Hepatocyte (in vitro differentiated cells): ENCODE data around the gene ROR1. TPM values are rescaled to one million over a fixed set of nuclear protein-coding genes. Genes with fewer than 3 reads are reported as not detected.

ENCODE experiments used
- DNase-seq: peaks from one replicate; pipeline ENCODE4 v3.0.0-alpha.2; 2016; ENCODE audit warnings: low spot score
- H2AFZ ChIP-seq: fragments of 200-600 bp; sonication (generic); 2 replicates; pipeline ENCODE4 v1.6.0; 2016; ENCODE audit warnings: antibody characterized with exemption, mild to moderate bottlenecking
- H3K27ac ChIP-seq: fragments of 200-600 bp; sonication (generic); 2 replicates; pipeline ENCODE4 v1.5.1; 2016; ENCODE audit warnings: mild to moderate bottlenecking
- H3K27me3 ChIP-seq: fragments of 200-600 bp; sonication (generic); 2 replicates; pipeline ENCODE4 v1.6.1; 2016
- H3K36me3 ChIP-seq: fragments of 200-600 bp; sonication (generic); replicated peaks from 2 replicates; pipeline ENCODE4 v1.5.1; 2016; ENCODE audit warnings: low read depth; ENCODE audit not compliant: insufficient read depth
- H3K4me1 ChIP-seq: fragments of 200-600 bp; sonication (generic); 2 replicates; pipeline ENCODE4 v1.5.1; 2016; ENCODE audit warnings: mild to moderate bottlenecking, moderate library complexity; ENCODE audit not compliant: insufficient read depth
- H3K4me2 ChIP-seq: fragments of 200-600 bp; sonication (generic); 2 replicates; pipeline ENCODE4 v1.6.0; 2016
- H3K4me3 ChIP-seq: fragments of 200-600 bp; sonication (generic); 2 replicates; pipeline ENCODE4 v1.5.1; 2016; ENCODE audit warnings: mild to moderate bottlenecking
- H3K79me2 ChIP-seq: fragments of 200-600 bp; sonication (generic); 2 replicates; pipeline ENCODE4 v1.6.0; 2017; ENCODE audit warnings: mild to moderate bottlenecking
- H3K9me2 ChIP-seq: fragments of 200-600 bp; sonication (generic); replicated peaks from 2 replicates; pipeline ENCODE4 v1.6.0; 2017; ENCODE audit warnings: mild to moderate bottlenecking; ENCODE audit not compliant: insufficient read depth
- H3K9me3 ChIP-seq: fragments of 200-600 bp; sonication (generic); 2 replicates; pipeline ENCODE4 v1.5.1; 2016; ENCODE audit warnings: low read depth, mild to moderate bottlenecking
- H4K20me1 ChIP-seq: fragments of 200-600 bp; sonication (generic); 2 replicates; pipeline ENCODE4 v1.6.0; 2016; ENCODE audit warnings: mild to moderate bottlenecking; ENCODE audit not compliant: insufficient read depth, poor library complexity, severe bottlenecking
- EZH2 ChIP-seq: fragments of 200-600 bp; sonication (generic); IDR thresholded peaks from 2 replicates; pipeline ENCODE4 v1.6.1; 2016; ENCODE audit warnings: antibody characterized with exemption, mild to moderate bottlenecking, borderline replicate concordance
- EZH2phosphoT487 ChIP-seq: fragments of 200-600 bp; sonication (generic); IDR thresholded peaks from one replicate; pipeline ENCODE4 v1.6.1; 2018; ENCODE audit warnings: antibody characterized with exemption, mild to moderate bottlenecking, low read depth, moderate library complexity; ENCODE audit not compliant: unreplicated experiment, severe bottlenecking
- WGBS: methylation state at CpG from one replicate; pipeline ENCODE4 v1.1.6; 2016; ENCODE audit warnings: low lambda C conversion rate; ENCODE audit errors: missing lambda C conversion rate; 5-methylcytosine and 5-hydroxymethylcytosine counted together
- polyA plus RNA-seq: library from polyadenylated mRNA; unstranded; fragments of >200 nt; fragmentation: Nextera tagmentation; extraction: Ambion mirVana; gene quantifications from 2 replicates; pipeline ENCODE4 v1.2.1, GENCODE V29; 2016
- total RNA-seq: library from RNA; depleted of rRNA; stranded (reverse); fragments of >200 nt; gene quantifications from 2 replicates; pipeline ENCODE4 v1.2.3, GENCODE V29; 2014
- TF ChIP-seq, protein P1 (sequence below): fragments of 200-600 bp; sonication (generic); IDR thresholded peaks from 2 replicates; pipeline ENCODE4 v1.5.1; 2016; ENCODE audit warnings: antibody characterized with exemption, mild to moderate bottlenecking; ENCODE audit not compliant: poor library complexity

The ROR1 gene
- total and polyA plus RNA-seq, 2 experiments from 2014 or later = 16.4 to 27.7 TPM

DNA sequence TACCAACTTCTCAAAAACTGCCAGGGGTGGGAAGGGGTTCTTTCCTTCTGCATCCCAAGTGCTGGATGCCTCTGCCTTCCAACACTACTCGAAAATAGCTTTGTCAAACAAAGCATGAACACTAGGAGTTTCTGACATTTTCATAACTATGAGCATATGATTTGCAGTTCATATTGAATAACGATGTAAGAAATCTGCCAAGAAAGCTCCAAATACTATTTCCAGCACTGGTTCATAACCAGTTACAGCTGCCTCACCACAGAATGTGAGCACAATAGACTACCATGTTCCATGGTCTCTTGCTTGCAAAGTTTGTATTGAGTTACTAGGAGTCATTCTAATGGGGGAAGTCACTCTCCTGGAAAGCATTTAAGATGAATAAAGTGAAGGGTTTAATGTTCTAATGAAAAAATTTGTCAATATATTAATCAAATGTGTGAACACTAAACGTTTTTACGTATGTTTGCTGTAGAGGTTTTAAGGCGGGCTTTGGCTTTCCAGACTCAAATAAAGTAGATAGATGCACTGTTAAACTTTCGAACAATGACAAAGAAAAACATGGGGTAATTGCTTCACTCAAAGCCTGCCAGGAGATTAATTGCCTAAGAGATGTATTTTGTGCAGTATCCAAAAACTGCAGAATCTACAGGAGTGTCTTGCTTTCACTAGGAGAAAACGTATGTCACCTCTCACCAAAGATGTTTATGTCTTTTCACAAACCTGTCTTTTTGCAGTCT is 351.1 kb downstream of the ROR1 start:
- Histone ChIP-seq H3K79me2 (no peaks in the 10 kb centered on the region), H3K9me2 (no peaks in the 10 kb centered on the region), H3K4me2 (no peak overlapping the region), H2AFZ (no peak overlapping the region), H3K4me3 (no peak overlapping the region), H3K9me3 (no peaks in the 10 kb centered on the region), H3K27me3 (no peaks in the 10 kb centered on the region), H4K20me1 (no peaks in the 10 kb centered on the region), H3K27ac (no peak overlapping the region), H3K36me3 (no peaks in the 10 kb centered on the region), H3K4me1 (no peaks in the 10 kb centered on the region)
- DNase-seq = no peak
- 83% methylated on average over 7 of the region's 7 CpGs for WGBS
- no peak for TF ChIP-seq EZH2
- TF ChIP-seq EZH2phosphoT487 = no peak
- TF ChIP-seq, protein P1, sequence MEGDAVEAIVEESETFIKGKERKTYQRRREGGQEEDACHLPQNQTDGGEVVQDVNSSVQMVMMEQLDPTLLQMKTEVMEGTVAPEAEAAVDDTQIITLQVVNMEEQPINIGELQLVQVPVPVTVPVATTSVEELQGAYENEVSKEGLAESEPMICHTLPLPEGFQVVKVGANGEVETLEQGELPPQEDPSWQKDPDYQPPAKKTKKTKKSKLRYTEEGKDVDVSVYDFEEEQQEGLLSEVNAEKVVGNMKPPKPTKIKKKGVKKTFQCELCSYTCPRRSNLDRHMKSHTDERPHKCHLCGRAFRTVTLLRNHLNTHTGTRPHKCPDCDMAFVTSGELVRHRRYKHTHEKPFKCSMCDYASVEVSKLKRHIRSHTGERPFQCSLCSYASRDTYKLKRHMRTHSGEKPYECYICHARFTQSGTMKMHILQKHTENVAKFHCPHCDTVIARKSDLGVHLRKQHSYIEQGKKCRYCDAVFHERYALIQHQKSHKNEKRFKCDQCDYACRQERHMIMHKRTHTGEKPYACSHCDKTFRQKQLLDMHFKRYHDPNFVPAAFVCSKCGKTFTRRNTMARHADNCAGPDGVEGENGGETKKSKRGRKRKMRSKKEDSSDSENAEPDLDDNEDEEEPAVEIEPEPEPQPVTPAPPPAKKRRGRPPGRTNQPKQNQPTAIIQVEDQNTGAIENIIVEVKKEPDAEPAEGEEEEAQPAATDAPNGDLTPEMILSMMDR = no peak

DNA sequence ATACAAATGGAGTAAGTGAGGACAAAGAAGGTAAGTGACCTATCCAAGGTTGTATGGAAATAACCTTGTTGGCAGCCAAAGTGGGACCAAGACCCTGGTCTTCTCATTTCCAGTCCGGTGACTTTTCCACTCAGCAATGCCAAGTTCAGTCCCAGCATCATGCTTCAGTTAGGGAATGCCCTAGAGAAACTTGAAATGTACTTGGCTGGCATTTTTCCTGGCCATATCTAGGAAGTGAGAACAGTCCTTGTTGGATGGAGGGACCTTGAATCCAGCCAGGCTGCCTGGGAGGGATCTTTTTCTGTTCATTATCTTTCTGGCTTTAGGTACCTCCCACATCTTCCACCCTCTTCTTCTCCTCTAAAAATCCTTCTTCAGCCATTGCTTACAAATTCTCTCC is 352.8 kb downstream of the ROR1 start:
- H2AFZ ChIP-seq = no peak overlapping the region
- H3K9me3 ChIP-seq = no peaks in the 10 kb centered on the region
- H3K79me2 ChIP-seq = no peaks in the 10 kb centered on the region
- H4K20me1 ChIP-seq = no peaks in the 10 kb centered on the region
- no peak for TF ChIP-seq EZH2
- TF ChIP-seq, protein P1 = no peak
- no peak for TF ChIP-seq EZH2phosphoT487
- H3K27me3 ChIP-seq = no peaks in the 10 kb centered on the region
- DNase-seq = no peak
- no peaks in the 10 kb centered on the region for H3K4me1 ChIP-seq
- H3K9me2 ChIP-seq = no peaks in the 10 kb centered on the region
- H3K4me2 ChIP-seq = no peak overlapping the region
- H3K27ac ChIP-seq = no peak overlapping the region
- 97% methylated on average over 1 of the region's 1 CpG for WGBS
- H3K36me3 ChIP-seq = no peaks in the 10 kb centered on the region
- no peak overlapping the region for H3K4me3 ChIP-seq

DNA sequence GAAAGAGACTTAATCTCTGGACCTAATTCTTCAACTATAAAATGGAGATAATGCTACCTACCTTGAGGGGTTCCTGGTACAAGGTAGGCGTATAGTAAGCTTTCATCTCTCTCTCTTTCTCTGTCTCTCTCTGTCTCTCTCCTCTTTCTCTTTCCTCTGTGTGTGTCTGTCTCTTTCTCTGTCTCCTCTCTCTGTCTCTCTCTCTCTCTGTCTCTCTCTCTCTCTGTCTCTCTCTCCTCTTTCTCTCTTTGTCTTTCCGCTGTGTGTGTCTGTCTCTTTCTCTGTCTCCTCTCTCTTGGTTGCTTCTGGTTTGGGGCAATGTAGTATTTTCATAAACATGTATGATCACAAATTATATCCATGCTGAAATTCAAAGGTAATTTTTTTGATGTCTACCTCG is 353.5 kb downstream of the ROR1 start:
- H2AFZ ChIP-seq = no peak overlapping the region
- H3K36me3 ChIP-seq = no peaks in the 10 kb centered on the region
- no peak overlapping the region for H3K4me2 ChIP-seq
- H3K27ac ChIP-seq = no peak overlapping the region
- WGBS = 85% methylated on average over 3 of the region's 3 CpGs
- DNase-seq = no peak
- TF ChIP-seq EZH2phosphoT487 (no peak), EZH2 (no peak)
- TF ChIP-seq, protein P1 = no peak
- H4K20me1 ChIP-seq = no peaks in the 10 kb centered on the region
- no peaks in the 10 kb centered on the region for H3K79me2 ChIP-seq
- no peaks in the 10 kb centered on the region for H3K4me1 ChIP-seq
- H3K4me3 ChIP-seq = no peak overlapping the region
- H3K9me2 ChIP-seq = no peaks in the 10 kb centered on the region
- no peaks in the 10 kb centered on the region for H3K9me3 ChIP-seq
- no peaks in the 10 kb centered on the region for H3K27me3 ChIP-seq
